Hippocampal formation (tissue), 2 donors: Measurements from ENCODE around the gene DOCK4.

ENCODE experiments used
- DNase-seq, 2 donors: peaks; one replicate each; lab custom pipeline; 2025; lab: John Stamatoyannopoulos, UW

DOCK4 gene

DNA sequence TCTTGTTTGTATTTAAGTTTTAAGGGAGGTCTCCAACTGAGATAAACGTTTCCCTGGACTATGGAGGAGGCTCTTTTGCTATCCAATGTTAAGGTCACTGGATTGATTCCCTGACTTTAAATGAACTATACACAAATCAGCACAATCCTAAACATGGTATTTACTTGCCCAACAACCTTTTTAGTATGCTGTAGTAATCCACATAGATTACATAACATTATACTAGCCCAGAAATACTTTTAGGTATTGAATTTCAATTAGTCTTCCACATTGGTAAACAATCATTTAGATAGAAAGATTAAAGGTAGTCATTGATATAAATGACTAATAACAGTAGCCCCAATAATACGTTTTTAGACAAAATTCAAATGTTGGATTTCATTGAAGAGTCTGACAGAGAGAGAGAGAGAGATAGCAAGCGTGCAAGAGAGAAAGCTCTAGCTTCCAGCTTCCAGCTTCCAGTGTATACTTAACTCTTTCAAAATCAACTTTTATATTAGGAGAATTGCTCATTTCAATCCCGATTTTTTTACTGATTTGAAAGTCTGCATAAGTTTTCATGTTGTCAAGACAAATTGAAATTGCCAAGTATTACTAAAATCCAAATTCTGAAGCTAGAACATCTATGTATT lies 155.8 kb downstream of the DOCK4 start:
- no peak for DNase-seq

DNA sequence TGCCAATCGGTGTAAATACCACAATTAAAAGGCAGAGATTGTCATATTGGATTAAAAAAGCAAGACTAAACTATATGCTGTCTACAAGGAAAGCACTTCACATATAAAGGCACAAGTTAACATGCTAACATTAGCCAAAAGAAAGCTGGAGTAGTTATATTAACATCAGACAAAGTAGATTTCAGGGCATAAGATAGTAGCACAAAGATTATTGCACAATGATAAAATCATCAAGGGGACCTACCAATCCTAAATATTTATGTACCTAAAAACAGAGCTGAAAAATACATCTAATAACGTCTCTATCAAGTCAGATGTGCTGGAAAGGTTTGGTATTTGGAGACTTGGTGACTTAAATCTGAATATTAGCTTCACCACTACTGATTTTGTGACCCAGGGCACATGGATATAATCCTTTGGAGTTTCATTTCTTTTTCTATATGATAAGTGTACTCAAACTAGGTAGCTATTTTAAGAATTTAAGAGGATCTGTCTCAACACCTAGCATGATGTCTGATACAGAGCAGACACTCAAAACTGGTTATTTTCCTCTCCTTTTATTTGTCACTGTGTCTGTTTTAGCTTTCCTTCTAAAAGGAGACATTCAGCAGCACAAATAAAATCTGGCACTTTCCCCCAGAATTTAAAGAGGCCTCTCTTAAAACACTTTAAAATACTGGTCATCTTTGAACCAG lies 156.5 kb downstream of the DOCK4 start:
- no peak for DNase-seq

DNA sequence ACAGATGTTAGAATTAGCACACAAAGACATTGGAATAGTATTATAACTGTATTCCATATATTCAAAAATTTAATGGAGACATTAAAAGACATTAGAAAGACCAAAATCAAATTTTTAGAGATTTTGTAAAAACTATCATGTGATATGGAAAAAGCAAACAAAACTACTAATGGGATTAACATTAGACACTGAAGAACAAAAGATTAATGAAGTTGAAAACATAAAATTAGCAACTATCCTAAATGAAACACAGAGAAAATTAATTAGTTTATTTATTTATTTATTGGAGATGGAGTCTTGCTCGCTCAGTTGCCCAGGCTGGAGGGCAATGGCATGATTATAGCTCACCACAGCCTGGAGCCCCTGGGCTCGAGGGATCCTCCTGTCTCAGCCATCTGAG lies 158.8 kb downstream of the DOCK4 start:
- no peak for DNase-seq

DNA sequence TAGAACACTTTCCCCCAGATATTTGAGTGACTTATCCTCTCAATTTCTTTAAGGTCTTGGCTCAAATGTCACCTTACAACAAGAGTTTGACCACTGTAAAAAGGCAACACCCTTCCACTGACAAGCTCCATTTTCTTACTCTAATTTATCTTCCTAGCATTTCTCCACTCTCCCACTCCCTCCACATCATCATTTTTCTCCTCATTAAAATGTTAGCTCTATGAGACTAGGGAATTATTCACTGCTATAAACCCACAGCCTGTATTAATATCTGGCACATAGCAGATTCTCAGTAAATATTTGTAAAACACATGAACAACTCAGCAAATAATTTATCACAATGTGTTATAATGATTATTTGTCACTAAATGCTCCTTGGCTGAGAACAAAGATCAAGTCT lies 161.0 kb downstream of the DOCK4 start:
- no peak for DNase-seq

DNA sequence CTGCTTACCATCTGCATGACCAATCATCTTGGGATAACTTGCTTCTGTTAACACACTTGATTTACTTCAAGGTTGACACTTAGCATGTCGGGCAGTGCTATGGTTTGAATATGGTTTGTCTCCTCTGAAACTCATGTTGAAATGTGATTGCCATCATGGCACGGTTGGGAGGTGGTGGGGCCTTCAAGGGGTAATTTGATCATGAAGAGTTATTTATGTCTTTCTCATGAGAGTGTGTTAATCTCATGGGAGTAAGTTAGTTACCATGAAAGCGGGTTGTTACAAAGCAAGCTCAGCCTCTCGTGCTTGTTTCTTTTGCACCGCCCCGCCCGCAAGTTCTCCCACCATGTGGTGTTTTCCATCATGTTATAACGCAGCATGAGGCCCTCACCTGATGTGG lies 163.6 kb downstream of the DOCK4 start:
- no peak for DNase-seq

DNA sequence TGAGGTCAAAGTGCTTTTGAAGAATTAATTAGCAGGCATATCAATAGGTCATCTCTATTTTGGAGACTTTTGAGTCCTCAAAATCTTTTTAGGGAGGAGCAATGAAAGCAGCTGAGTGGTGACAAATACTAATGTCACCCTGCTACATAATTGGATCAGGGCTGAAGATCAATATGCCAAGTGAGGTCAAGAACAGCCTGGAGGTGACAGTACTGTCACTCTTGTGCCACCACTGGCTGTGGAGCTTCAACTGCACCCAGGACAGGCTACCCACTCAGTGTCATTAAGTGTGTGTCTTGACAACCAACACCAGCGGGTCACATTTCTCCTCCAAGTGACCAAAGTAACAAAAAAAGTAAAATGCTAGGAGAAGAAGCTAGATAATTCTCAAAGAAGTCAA lies 167.8 kb downstream of the DOCK4 start:
- DNase-seq, result no peak

DNA sequence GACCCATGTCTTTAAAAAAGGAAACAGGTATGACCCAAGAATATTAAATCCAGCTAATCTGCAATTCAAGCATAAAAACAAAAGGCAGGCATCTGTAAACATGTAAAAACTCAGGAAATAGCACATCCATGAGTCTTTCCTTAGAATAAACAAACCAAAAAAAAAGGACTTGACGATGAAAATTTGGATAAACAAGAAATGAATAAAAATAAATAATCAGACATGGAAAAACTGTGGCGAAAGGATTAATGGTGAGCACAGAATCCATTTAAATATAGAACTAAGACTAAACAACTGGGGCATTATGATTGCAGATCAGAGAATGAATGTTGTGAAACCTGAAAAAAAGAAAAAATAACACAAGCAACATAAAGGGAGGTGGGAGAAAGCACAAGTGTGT lies 170.1 kb downstream of the DOCK4 start:
- DNase-seq, result no peak

DNA sequence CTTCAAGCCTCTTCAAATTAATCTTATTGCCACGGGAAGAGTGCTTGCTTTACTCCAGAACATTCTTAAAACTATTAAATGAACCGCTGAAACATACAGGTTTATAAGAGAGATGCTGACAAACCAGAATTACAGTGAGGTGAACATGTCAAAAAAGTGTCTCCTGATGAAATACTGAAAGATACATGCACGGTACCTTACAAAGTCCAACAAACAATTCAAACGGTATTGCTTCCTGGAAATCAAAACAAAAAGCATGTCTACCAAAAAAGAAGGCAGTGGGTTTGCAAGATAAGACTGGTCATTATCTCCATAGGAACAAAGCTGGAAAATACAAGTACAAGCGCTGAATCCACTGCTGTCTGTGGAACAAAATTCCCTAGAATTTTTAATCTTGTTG lies 174.5 kb downstream of the DOCK4 start:
- DNase-seq, result no peak

DNA sequence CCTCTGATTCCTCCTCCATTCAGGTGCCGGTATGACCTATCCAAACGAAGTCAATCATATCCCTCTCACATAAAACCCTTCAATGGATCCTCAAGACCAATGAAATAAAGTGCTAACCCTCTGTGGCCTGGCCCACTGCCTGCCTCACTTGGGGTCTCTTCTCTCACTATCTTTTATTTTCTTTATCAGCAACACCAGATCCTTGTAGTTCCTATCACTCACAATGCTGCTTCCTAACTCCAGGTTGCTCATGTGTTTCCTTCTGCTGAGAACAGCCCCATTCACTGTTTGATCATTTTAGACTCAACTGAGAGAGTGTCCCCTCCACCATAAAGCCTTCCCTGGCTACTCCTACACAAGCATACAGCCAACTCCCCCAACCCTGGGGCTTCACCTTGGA lies 180.6 kb downstream of the DOCK4 start:
- no peak for DNase-seq

DNA sequence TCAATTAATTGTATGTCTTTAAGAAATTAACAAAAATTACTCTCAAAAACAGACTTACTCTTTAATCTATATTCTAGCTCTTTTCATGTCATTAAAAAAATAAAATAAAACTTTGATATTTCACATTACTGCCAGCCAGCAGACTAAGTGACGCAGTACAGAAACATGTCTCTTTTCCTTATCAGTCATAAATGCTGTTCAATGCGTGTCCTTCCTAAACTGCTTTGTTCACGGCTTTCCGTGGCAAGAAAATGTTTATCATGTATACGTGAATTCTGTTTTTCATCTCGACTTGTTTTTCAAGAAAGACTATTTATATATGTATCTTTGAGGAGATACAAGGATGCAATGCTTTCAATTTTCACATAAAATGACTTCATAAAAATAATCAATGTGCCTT lies 182.4 kb downstream of the DOCK4 start:
- no peak for DNase-seq

DNA sequence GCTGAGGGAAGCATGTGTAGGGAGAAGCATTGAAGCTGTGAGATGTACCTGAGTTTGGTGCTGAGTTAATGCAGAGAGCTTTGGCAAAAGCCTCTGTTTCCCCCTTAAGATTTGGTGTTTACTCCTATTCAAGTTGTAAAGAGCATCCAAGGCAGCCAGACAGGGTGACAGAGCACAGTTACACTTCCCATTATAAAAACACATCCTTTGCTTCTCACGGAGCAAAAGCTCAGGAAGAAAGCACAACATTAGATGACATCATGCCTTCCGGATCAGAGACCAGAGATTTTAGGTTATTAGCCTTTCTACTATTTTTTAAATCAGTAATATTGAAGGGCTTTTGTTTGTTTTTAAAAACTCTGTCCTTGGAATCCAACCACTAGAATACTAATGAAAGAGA lies 182.9 kb downstream of the DOCK4 start:
- DNase-seq, result no peak

DNA sequence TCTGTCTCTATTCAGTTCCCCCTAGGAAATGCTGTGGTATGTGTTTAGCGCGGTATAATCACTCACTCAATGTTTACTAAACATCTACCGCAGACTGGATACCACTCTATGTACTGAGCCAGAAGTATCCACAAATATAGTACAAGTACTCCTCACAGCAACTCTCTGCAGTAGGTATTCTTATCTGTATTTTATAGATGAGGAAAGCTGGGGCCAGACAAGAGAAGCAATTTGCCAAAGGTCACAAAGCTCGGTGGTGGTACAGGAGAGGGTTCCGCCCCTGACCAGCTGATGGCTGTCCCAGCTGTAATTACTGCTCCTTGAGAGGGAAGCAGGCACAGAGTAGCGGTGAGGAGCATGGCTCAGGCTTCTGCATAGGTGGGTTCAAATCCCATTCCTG lies 184.1 kb downstream of the DOCK4 start:
- DNase-seq, result no peak

DNA sequence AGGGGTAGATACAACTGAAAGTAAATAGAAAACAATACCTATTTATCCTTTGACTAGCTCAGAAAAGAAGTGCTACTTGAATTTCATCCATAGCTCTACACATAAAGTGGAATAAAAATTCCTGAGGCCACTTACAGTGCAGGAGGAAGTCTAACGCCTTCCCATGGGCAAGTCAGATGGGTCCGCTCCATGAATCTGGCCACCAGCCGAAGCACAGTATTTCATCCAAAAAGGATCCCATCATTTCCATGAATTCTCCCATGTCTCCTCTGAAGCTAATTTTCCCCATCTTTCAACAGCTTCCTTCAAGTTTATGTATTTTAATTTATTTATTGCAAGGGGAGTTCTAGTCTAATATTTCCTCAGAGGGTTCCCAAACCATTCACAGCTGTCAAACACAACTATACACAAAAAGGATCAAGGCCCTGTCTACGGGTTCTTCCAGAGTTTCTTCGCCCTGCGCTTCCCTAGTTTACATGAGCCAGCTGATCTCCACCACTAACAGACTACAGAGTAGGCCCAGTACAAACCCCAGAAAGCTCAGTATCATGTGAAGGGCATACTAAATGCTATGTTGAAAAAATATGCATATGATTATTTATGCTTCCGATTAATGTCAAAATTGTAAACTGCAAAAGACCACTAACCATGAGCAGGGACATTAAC lies 184.7 kb downstream of the DOCK4 start:
- DNase-seq, result no peak

DNA sequence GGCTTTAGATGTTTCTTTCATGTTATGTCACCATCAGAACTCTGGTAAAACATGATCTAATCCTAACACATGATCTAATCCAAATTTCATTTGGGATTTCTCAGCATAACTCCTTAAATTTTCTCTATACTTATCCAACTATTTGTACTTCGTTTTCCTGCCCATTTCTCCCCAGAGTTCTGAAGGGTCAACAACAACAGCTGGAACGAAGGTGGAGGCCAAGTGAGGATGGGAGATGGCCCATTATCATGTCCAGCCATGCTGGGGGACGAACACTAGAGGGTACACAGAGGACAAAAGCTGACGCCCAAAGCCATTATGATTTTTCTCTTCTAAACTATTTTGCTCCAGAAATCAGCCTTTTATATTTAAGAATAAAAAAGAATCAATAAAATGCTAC lies 185.4 kb downstream of the DOCK4 start:
- DNase-seq, result no peak

DNA sequence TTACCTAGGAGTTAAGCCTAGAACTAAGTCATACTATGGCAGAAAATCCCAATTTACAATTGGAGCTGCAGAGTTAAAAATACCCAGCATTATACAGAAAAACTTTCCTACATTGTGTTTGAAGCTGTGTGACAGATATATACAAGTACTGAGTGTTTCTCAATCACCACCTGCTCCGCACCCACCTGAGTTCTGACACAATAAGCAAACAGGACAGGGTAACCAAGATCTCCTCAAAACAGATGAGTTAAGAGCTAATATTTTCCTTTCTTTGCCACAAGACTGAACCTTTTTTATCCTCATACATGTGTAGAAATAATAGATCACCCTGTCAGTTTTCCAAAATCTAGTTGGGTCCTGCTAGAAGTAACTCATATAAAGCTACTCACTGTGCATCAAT lies 186.3 kb downstream of the DOCK4 start:
- DNase-seq, result no peak

DNA sequence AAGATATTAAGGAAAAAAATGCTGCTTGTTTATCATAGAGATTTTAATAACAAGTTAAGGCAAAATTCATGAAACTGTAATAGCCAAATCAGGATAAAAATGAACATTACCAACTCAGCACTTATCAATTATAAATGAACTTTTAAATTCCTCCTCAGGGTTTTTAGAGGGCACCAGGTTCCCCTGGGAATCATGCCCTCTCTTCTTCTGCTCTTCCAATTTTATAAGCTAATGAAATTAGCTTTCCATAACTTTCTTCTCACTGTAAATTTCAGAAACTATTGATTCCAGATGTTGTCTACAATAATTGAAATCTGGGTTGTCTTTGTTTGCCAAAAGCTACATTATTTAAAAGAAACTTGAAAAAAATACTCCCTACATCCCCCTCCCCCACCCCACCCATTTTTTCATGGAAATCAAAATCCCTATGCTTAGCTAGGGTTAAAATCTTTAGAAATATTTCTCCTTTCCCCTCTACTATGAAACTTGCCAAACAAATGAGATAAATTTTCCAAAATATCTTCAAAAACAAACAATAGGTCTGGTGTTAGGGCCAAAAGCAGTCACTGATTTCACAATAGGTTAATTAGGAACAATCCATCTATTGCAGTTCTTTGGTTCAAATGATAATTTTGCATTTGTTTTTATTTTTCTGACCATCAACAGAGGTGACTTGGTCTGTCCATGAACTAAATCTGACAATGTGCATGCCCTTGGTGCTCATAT lies 187.7 kb downstream of the DOCK4 start:
- DNase-seq, result no peak

DNA sequence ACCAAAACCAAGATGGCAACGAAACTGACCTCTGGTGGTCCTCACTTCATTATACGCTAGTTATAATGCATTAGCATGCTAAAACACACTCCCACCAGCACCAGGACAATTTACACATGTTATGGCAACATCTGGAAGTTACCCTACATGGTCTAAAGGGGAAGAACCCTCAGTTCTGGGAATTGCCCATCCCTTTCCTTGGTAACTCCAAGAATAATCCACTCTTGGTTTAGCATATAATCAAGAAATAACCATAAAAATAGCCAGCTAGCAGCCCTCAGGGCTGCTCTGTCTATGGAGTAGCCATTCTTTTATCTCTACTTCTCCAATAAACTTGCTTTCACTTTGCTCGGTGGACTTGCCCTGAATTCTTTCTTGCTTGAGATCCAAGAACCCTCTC lies 191.1 kb downstream of the DOCK4 start:
- no peak for DNase-seq

DNA sequence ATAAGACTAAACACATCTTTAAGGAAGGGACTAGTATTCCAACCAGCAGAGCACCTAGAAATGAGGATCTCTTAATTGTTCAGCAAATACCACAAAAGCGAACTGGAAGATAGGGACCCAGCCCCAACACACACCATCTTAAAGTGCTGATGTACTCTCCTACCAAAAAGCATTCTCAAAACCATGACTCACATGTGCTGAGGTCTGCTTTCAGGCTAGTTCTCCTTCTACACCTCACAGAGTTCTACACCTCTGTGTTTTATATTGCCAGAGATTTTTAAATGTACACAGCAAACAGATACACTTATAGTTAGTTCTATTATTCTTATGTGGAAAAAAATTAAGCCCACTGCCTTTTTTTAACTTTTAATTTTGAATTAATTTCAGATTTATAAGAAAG lies 191.9 kb downstream of the DOCK4 start:
- no peak for DNase-seq

DNA sequence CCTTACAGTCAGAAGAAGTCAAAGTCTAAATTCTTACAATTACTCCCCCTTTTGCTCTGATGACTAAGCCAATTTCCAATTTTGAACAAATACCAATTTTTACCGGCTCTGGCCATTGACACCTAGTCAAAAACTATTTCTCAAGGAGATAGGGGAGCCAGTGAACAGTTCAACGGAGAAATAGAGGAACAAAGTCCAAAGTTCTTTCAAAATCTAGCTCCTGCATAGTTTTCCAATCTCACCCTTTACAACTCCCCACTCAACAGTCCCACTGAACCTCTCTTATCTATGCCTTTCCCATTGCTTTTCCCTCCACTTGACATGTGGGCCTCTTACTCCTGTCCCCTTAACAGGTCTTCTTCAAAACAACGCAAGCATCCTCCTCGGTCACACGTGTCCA lies 192.9 kb downstream of the DOCK4 start:
- DNase-seq, result no peak

DNA sequence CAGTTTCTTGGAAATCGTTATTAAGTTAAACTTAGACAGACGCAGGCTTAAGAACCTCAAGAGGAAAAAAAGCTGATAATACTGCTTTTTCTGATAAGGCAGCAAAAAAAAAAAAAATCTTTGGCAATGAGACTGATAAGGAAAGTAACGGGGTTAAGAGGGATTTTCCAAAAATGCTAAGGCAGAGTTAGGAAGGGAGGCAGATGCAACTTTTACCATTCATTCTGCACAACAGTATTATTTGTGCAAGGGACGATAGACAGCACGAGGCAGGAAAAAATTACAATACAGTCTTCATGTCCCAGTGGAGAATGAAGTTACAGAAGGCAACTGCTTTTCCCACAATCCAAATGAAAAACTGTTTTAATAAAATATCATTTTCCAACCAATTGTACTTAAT lies 194.0 kb downstream of the DOCK4 start:
- DNase-seq, result no peak

DNA sequence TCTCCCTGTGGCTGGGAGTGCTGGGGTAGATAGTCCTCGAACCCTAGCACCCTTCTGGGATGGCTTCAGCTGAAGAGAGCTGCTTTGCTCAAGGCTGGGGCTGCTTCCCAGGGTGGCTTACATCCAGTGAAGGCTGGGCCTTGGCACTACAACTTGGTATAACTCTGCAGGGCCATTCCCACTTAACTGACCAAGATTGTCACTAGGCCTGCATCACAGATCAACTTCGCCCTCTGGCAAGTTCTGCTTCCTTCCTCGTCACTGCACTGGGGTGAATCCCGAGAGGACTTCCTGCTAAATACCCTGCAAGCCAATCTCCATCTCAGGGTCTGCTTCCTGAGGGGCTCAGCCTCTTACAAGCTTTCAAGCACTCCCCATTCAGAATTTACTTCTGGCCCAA lies 195.2 kb downstream of the DOCK4 start:
- DNase-seq, result no peak

DNA sequence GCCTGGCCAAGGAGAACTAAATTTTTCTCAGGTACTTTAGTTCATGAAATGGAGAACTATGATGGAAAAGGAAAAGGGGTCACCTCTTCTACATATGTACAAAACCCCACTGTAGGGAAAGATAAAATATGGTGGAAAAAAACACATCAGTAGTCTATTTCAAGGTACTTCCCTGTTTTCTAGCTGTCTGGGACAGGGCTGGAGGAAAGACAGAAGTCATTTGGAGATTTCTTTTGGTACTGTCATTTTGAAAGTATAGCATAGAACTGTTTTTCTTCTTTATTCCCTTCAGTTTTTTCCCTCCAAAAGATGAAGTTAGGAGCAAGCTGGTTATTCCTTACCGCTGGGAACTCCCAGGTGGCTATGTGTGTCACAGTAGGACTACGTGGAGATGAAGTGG lies 196.1 kb downstream of the DOCK4 start:
- no peak for DNase-seq

DNA sequence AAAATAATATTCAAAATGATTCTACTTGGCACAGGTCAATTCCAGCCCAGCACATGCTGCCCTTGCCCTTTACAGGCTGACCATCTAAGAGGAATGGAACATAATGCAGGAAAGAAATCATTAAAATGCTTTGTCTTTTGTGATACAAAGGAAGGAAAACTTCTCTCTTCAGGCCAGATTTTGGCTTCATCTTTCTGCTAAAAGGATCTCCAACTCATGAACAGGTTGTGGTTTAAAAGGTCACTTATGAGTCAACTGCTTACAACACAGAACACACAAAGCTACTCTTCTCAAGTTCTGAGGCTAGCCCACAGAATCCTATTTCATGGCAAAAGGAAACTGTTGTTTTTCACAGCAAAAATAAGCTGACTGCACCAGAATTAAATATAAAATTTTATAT lies 197.1 kb downstream of the DOCK4 start:
- no peak for DNase-seq
